ENCODE data around the gene NEK10. TPM values are rescaled to one million over a fixed set of nuclear protein-coding genes. Genes with fewer than 3 reads are reported as not detected.

The NEK10 gene
- total and polyA plus RNA-seq, 12 donors: 0.16 to 4.8 (median 0.65) TPM

DNA sequence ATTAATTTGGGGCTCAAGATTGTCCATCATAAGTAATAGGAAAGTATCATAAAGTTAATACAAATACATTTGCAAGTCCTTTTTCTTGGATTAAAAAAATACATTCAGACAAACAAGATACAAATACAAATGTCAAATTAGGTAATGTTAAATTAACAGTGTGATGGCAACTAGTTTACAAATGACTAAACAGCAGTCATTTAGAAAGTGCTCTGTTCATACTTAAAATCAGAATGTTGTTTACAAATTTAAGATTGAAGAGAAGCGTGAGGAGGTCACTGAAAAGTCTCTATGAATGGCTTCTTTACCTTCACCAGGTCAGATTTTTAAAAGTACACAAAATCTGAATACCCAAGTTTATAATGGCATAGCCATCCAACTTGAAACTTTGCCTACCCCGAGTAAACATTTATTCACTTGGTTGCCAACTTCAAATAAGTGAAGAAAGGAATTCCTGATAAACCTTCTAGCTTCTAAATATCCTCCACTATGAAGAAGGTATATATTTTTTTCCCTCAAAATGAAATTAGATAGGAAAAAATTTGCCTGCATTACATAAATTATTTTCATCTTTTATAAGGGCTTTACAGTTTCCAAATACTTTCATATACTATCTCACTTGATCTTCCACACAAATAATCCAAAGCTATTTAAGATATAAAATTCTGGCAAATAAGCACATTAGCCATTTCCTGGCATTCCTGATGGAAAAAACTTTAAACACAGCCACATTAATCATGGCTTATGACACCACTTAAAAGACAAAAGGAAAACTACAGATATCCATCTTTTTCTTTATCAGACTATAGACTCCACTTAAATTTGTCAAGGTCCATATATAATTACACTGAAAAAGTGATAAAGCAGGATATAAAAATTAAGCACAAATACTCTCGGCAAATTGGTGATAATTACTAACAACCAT is 11.5 kb upstream of the NEK10 start:
- Histone ChIP-seq H3K9me3 (replicated peaks in 1 of 3) (no peaks in the 10 kb centered on the region), H3K36me3 (replicated peaks in 1 of 2) (peaks cover 0 to 3% of the 10 kb centered on the region in 2 donors), H3K27me3 (no peaks in the 10 kb centered on the region), H3K4me3 (no peak overlapping the region), H3K4me1 (replicated peaks in 1 of 2) (no peaks in the 10 kb centered on the region), H3K27ac (no peak overlapping the region)
- no peak for TF ChIP-seq POLR2A (IDR thresholded peaks at IDR 0.05)
- TF ChIP-seq, protein P1, sequence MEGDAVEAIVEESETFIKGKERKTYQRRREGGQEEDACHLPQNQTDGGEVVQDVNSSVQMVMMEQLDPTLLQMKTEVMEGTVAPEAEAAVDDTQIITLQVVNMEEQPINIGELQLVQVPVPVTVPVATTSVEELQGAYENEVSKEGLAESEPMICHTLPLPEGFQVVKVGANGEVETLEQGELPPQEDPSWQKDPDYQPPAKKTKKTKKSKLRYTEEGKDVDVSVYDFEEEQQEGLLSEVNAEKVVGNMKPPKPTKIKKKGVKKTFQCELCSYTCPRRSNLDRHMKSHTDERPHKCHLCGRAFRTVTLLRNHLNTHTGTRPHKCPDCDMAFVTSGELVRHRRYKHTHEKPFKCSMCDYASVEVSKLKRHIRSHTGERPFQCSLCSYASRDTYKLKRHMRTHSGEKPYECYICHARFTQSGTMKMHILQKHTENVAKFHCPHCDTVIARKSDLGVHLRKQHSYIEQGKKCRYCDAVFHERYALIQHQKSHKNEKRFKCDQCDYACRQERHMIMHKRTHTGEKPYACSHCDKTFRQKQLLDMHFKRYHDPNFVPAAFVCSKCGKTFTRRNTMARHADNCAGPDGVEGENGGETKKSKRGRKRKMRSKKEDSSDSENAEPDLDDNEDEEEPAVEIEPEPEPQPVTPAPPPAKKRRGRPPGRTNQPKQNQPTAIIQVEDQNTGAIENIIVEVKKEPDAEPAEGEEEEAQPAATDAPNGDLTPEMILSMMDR (IDR thresholded peaks at IDR 0.05): no peak
- WGBS, 4 donors: 90 to 92% (median 91%) methylated on average over 3 of the region's 3 CpGs
- DNase-seq: no peak
- intact Hi-C loops (cut with DNase I): no loop called here

DNA sequence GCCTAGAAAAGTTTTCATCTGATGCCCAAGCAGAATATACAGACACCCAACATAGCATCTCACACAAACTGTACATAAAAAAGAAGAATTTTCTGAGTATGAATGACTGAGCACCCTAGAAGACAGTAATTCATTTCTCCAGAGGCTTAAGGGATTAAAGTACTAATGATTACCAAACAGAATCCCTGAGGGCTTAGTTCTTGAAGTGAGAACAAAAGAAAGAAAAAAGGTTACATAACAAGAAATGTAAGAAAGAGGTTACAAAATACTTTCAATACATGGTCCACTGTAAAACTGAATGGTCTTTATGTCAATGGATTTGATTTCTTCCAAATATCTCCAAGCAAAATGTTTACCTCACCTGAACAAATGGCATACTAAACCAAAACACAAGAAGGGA is 9.1 kb upstream of the NEK10 start:
- TF ChIP-seq POLR2A (IDR thresholded peaks at IDR 0.05): no peak
- TF ChIP-seq, protein P1 (IDR thresholded peaks at IDR 0.05): no peak
- Histone ChIP-seq H3K27ac (no peak overlapping the region), H3K36me3 (replicated peaks in 1 of 2) (no peaks in the 10 kb centered on the region), H3K4me3 (no peak overlapping the region), H3K9me3 (replicated peaks in 1 of 3) (no peaks in the 10 kb centered on the region), H3K27me3 (no peaks in the 10 kb centered on the region), H3K4me1 (replicated peaks in 1 of 2) (no peaks in the 10 kb centered on the region)
- intact Hi-C loops (cut with DNase I): no loop called here
- DNase-seq: no peak

DNA sequence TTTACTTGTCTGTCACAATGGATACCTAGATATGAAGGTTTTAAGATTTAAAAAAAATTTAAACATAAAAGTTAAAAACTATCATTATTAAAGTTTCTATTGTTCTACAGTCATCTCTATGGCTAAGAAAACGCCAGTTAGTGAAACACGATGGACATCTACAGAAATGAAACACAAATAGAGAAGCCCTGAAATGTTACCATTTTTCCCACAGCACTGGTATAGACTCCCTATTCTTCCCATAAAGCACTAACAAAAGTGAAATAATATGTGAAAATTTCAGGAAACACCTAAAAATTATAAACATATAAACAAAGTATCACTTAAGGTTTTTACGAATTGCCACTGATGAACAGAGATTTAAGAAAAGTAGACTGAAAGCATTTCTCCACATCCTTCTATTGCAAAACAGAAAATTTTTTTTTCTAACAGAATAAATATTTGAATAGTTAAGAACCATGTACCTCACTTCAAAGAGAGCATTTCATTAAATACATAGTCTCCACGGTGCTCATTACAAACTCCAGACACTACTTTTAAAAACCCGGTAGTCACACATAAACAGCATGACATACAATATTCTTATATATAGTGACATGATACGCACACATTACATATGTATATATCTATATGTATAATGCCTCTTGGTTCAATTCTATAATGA is 7.1 kb upstream of the NEK10 start:
- no peak for TF ChIP-seq POLR2A (IDR thresholded peaks at IDR 0.05)
- TF ChIP-seq, protein P1 (IDR thresholded peaks at IDR 0.05): no peak
- Histone ChIP-seq H3K36me3 (replicated peaks in 1 of 2) (no peaks in the 10 kb centered on the region), H3K27me3 (no peaks in the 10 kb centered on the region), H3K27ac (no peak overlapping the region), H3K9me3 (replicated peaks in 1 of 3) (no peaks in the 10 kb centered on the region), H3K4me1 (replicated peaks in 1 of 2) (no peaks in the 10 kb centered on the region), H3K4me3 (no peak overlapping the region)
- intact Hi-C loops (cut with DNase I): no loop called here
- DNase-seq: no peak
- WGBS, 4 donors: 90 to 96% (median 94%) methylated on average over 6 of the region's 6 CpGs

DNA sequence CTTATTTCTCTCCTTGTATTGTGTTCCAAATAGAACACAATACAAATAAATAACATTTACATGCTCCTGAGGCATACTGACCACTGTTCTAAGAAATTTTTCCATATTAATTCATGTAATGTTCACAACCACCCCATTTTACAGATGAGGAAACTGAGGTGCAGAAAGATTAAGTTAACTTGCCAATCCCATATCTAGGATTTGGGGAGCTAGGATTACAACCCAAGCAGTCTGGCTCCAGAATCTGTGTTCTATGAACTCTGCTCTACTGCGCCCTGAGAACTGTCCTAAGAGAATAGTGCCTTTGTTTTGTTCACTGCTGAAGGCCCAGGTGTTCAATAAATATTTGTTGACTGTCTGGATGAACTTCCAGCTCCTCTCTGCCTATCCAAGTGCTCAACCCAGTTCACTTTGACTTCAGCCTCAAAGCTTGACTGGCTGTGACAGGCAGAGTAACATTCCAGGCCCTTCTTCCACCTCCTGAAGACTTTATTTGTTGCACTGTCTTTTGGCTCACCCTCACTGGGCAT is 3.1 kb downstream of the NEK10 start:
- DNase-seq: no peak
- Histone ChIP-seq H3K9me3 (replicated peaks in 1 of 3) (no peaks in the 10 kb centered on the region), H3K27ac (no peak overlapping the region), H3K27me3 (no peaks in the 10 kb centered on the region), H3K4me3 (no peak overlapping the region), H3K4me1 (replicated peaks in 1 of 2) (peaks cover 0 to 4% of the 10 kb centered on the region in 2 donors), H3K36me3 (replicated peaks in 1 of 2) (no peaks in the 10 kb centered on the region)
- TF ChIP-seq POLR2A (IDR thresholded peaks at IDR 0.05): no peak
- TF ChIP-seq, protein P1 (IDR thresholded peaks at IDR 0.05): no peak
- intact Hi-C loops (cut with DNase I): loop anchor here in 1 of 2 donors (10.0 kb wide), 1 partner anchor 319 kb away; no protein-coding TSS in a partner anchor
- WGBS, 4 donors: 97 to 100% (median 100%) methylated on average over 1 of the region's 1 CpG

Measured in adrenal gland (tissue), 12 donors.